HepG2 (cell line): ENCODE data around the gene IQCN. TPM values are rescaled to one million over a fixed set of nuclear protein-coding genes. Genes with fewer than 3 reads are reported as not detected.
A peak's percentile ranks its signal among the peaks of the same experiment; 100 is the strongest.

Source experiments
- KDM6A ChIP-seq: IDR thresholded peaks from 2 replicates; pipeline ENCODE4 v1.6.1; 2016; ENCODE audit warnings: low read depth
- LCORL ChIP-seq, 2 experiments: fragments of 450-650 bp in 1 of 2; sonication (generic) in 1 of 2; formaldehyde crosslinking in 1 of 2; IDR thresholded peaks; 2 replicates each; pipeline versions ENCODE4 v1.5.0 to v1.6.1; 2017 to 2020; ENCODE audit warnings: antibody characterized with exemption in 1 of 2, missing genetic modification reagents in 1 of 2
- RORA ChIP-seq: sonication (generic); formaldehyde crosslinking; IDR thresholded peaks from 2 replicates; pipeline ENCODE4 v1.5.0; 2020; ENCODE audit warnings: mild to moderate bottlenecking, missing genetic modification reagents, moderate library complexity
- SIN3A ChIP-seq: IDR thresholded peaks from 2 replicates; pipeline ENCODE4 v1.6.1; 2011; ENCODE audit warnings: low read depth, mild to moderate bottlenecking, control low read depth, low read length, borderline replicate concordance
- SOX6 ChIP-seq, 2 experiments: fragments of 450-650 bp in 1 of 2; sonication (generic) in 1 of 2; formaldehyde crosslinking in 1 of 2; IDR thresholded peaks; 2 replicates each; pipeline versions ENCODE4 v1.4.0 to v1.6.1; 2017 to 2020; ENCODE audit warnings: antibody characterized with exemption in 1 of 2, mild to moderate bottlenecking in 1 of 2, missing genetic modification reagents in 1 of 2
- ZMYM2 ChIP-seq: sonication (generic); formaldehyde crosslinking; IDR thresholded peaks from 2 replicates; pipeline ENCODE4 v1.8.0; 2022; ENCODE audit warnings: mild to moderate bottlenecking, missing genetic modification reagents
- ZNF350 ChIP-seq: sonication (generic); formaldehyde crosslinking; IDR thresholded peaks from 2 replicates; pipeline ENCODE4 v1.4.0; 2020; ENCODE audit warnings: mild to moderate bottlenecking, low read depth, missing genetic modification reagents, borderline replicate concordance
- ZNF616 ChIP-seq: sonication (generic); formaldehyde crosslinking; IDR thresholded peaks from 2 replicates; pipeline ENCODE4 v1.5.0; 2020; ENCODE audit warnings: low read depth, mild to moderate bottlenecking, missing genetic modification reagents
- polyA plus RNA-seq, 8 experiments: library from polyadenylated mRNA; depleted of rRNA in 3 of 8; stranded (reverse) in 7 of 8; unstranded in 1 of 8; fragments of >200 nt; fragmentation: Illumina TruSeq in 4 of 8; extraction: Trizol in 4 of 8; gene quantifications; 2 replicates each; pipeline versions ENCODE4 v1.2.1 to v1.2.3, GENCODE V29; 2011 to 2016; ENCODE audit warnings: low read depth in 4 of 8, missing spikeins in 1 of 8, mixed read lengths in 1 of 8; ENCODE audit not compliant: insufficient read depth in 1 of 8
- total RNA-seq, 5 experiments: library from RNA; depleted of rRNA; stranded (reverse); fragments of >200 nt; fragmentation: Illumina TruSeq; extraction: Trizol; gene quantifications; 2 replicates each; pipeline ENCODE4 v1.2.3, GENCODE V29; 2016; ENCODE audit warnings: low read depth in 1 of 5
- TF ChIP-seq, protein P1 (sequence below): sonication (generic); formaldehyde crosslinking; IDR thresholded peaks from 2 replicates; pipeline ENCODE4 v1.4.0; 2020; ENCODE audit warnings: missing genetic modification reagents, mild to moderate bottlenecking, borderline replicate concordance
- TF ChIP-seq, protein P2 (sequence below): sonication (generic); formaldehyde crosslinking; IDR thresholded peaks from 2 replicates; pipeline ENCODE4 v1.4.0; 2020; ENCODE audit warnings: missing genetic modification reagents
- TF ChIP-seq, protein P3 (sequence below): sonication (generic); formaldehyde crosslinking; IDR thresholded peaks from 2 replicates; pipeline ENCODE4 v1.4.0; 2020; ENCODE audit warnings: missing genetic modification reagents
- TF ChIP-seq, protein P4 (sequence below): sonication (generic); formaldehyde crosslinking; IDR thresholded peaks from 2 replicates; pipeline ENCODE4 v1.4.0; 2020; ENCODE audit warnings: missing genetic modification reagents
- TF ChIP-seq, protein P5 (sequence below), 2 experiments: IDR thresholded peaks; 2 replicates each; pipeline ENCODE4 v1.6.1; 2011 to 2012; ENCODE audit warnings: low read length in 2 of 2, borderline replicate concordance in 1 of 2, low read depth in 1 of 2, mild to moderate bottlenecking in 1 of 2, moderate library complexity in 1 of 2

Gene IQCN
- total and polyA plus RNA-seq, 2 of the 13 experiments (the other 11 are each of a cell fraction or from before 2014, with no cell fraction given) = 0.04 to 0.18 TPM

DNA sequence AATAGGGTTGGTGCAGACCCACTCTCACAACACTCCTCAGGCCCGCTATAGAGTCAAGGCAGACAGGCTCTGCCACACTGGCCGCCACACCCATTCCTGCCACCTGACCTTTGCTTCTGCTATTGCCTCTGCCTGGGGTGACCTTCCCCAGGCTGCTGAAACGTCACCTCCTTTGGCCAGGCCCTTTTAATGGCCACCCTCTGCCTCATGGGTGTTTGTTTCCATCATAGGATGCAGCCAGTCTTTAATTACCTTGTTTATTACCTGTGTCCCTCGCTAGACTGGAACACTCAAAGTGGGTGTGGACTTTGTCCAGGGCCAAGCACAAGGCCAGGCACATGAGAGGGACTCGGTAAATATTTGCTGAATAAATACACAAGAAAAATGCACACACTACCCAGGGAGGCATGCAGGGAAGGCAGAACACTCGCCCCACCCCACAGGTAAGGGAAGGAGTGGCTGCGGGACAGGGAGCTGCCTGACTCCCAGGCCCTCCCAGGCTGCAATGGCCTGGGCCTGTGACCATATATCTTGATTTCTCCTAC lies 45.4 kb upstream of the IQCN start (continued):
- TF ChIP-seq, protein P1, sequence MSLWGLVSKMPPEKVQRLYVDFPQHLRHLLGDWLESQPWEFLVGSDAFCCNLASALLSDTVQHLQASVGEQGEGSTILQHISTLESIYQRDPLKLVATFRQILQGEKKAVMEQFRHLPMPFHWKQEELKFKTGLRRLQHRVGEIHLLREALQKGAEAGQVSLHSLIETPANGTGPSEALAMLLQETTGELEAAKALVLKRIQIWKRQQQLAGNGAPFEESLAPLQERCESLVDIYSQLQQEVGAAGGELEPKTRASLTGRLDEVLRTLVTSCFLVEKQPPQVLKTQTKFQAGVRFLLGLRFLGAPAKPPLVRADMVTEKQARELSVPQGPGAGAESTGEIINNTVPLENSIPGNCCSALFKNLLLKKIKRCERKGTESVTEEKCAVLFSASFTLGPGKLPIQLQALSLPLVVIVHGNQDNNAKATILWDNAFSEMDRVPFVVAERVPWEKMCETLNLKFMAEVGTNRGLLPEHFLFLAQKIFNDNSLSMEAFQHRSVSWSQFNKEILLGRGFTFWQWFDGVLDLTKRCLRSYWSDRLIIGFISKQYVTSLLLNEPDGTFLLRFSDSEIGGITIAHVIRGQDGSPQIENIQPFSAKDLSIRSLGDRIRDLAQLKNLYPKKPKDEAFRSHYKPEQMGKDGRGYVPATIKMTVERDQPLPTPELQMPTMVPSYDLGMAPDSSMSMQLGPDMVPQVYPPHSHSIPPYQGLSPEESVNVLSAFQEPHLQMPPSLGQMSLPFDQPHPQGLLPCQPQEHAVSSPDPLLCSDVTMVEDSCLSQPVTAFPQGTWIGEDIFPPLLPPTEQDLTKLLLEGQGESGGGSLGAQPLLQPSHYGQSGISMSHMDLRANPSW (CRISPR knock-in tag) = no peak; the same call in 1 of the 2 replicates
- TF ChIP-seq KDM6A (CRISPR knock-in tag) = peak; percentile 84
- peak; percentile 6; the same call in 1 of the 2 replicates for TF ChIP-seq LCORL (IDR thresholded peaks at IDR 0.05)
- TF ChIP-seq LCORL (CRISPR knock-in tag; IDR thresholded peaks at IDR 0.05) = peak; percentile 92
- TF ChIP-seq ZNF350 (CRISPR knock-in tag) = peak; percentile 81
- no peak for TF ChIP-seq RORA (CRISPR knock-in tag)
- TF ChIP-seq, protein P2, sequence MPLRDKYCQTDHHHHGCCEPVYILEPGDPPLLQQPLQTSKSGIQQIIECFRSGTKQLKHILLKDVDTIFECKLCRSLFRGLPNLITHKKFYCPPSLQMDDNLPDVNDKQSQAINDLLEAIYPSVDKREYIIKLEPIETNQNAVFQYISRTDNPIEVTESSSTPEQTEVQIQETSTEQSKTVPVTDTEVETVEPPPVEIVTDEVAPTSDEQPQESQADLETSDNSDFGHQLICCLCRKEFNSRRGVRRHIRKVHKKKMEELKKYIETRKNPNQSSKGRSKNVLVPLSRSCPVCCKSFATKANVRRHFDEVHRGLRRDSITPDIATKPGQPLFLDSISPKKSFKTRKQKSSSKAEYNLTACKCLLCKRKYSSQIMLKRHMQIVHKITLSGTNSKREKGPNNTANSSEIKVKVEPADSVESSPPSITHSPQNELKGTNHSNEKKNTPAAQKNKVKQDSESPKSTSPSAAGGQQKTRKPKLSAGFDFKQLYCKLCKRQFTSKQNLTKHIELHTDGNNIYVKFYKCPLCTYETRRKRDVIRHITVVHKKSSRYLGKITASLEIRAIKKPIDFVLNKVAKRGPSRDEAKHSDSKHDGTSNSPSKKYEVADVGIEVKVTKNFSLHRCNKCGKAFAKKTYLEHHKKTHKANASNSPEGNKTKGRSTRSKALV (CRISPR knock-in tag) = no peak
- no peak for TF ChIP-seq SOX6 (IDR thresholded peaks at IDR 0.05)
- TF ChIP-seq SOX6 (CRISPR knock-in tag; IDR thresholded peaks at IDR 0.05) = peak; percentile 90
- no peak for TF ChIP-seq SIN3A
- TF ChIP-seq, protein P3, sequence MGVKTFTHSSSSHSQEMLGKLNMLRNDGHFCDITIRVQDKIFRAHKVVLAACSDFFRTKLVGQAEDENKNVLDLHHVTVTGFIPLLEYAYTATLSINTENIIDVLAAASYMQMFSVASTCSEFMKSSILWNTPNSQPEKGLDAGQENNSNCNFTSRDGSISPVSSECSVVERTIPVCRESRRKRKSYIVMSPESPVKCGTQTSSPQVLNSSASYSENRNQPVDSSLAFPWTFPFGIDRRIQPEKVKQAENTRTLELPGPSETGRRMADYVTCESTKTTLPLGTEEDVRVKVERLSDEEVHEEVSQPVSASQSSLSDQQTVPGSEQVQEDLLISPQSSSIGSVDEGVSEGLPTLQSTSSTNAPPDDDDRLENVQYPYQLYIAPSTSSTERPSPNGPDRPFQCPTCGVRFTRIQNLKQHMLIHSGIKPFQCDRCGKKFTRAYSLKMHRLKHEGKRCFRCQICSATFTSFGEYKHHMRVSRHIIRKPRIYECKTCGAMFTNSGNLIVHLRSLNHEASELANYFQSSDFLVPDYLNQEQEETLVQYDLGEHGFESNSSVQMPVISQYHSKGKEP (CRISPR knock-in tag) = no peak
- TF ChIP-seq, protein P4, sequence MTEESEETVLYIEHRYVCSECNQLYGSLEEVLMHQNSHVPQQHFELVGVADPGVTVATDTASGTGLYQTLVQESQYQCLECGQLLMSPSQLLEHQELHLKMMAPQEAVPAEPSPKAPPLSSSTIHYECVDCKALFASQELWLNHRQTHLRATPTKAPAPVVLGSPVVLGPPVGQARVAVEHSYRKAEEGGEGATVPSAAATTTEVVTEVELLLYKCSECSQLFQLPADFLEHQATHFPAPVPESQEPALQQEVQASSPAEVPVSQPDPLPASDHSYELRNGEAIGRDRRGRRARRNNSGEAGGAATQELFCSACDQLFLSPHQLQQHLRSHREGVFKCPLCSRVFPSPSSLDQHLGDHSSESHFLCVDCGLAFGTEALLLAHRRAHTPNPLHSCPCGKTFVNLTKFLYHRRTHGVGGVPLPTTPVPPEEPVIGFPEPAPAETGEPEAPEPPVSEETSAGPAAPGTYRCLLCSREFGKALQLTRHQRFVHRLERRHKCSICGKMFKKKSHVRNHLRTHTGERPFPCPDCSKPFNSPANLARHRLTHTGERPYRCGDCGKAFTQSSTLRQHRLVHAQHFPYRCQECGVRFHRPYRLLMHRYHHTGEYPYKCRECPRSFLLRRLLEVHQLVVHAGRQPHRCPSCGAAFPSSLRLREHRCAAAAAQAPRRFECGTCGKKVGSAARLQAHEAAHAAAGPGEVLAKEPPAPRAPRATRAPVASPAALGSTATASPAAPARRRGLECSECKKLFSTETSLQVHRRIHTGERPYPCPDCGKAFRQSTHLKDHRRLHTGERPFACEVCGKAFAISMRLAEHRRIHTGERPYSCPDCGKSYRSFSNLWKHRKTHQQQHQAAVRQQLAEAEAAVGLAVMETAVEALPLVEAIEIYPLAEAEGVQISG (CRISPR knock-in tag) = peak; percentile 52
- TF ChIP-seq, protein P5, sequence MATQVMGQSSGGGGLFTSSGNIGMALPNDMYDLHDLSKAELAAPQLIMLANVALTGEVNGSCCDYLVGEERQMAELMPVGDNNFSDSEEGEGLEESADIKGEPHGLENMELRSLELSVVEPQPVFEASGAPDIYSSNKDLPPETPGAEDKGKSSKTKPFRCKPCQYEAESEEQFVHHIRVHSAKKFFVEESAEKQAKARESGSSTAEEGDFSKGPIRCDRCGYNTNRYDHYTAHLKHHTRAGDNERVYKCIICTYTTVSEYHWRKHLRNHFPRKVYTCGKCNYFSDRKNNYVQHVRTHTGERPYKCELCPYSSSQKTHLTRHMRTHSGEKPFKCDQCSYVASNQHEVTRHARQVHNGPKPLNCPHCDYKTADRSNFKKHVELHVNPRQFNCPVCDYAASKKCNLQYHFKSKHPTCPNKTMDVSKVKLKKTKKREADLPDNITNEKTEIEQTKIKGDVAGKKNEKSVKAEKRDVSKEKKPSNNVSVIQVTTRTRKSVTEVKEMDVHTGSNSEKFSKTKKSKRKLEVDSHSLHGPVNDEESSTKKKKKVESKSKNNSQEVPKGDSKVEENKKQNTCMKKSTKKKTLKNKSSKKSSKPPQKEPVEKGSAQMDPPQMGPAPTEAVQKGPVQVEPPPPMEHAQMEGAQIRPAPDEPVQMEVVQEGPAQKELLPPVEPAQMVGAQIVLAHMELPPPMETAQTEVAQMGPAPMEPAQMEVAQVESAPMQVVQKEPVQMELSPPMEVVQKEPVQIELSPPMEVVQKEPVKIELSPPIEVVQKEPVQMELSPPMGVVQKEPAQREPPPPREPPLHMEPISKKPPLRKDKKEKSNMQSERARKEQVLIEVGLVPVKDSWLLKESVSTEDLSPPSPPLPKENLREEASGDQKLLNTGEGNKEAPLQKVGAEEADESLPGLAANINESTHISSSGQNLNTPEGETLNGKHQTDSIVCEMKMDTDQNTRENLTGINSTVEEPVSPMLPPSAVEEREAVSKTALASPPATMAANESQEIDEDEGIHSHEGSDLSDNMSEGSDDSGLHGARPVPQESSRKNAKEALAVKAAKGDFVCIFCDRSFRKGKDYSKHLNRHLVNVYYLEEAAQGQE (IDR thresholded peaks at IDR 0.05; ENCODE audit: borderline replicate concordance in 1 of 2, low read depth in 1 of 2, low read length in 2 of 2) = no peak
- TF ChIP-seq ZNF616 = no peak
- TF ChIP-seq ZMYM2 (CRISPR knock-in tag) = peak; percentile 98
